A549 (cell line): ENCODE results near the gene ROCK1.

ENCODE experiments used
- EP300 ChIP-seq, 2 experiments: fragments of >200 bp; sonication (Bioruptor Twin); formaldehyde crosslinking; IDR thresholded peaks; 2 replicates in 1 of 2; 3 replicates in 1 of 2; pipeline ENCODE4 v1.6.1; 2016 to 2017
- HDAC2 ChIP-seq: fragments of 200-600 bp; sonication (generic); IDR thresholded peaks from 2 replicates; pipeline ENCODE4 v1.6.1; 2016
- MAZ ChIP-seq: fragments of 150-350 bp; IDR thresholded peaks from 2 replicates; pipeline ENCODE4 v1.6.1; 2014; ENCODE audit warnings: antibody characterized with exemption, low read depth, low read length, borderline replicate concordance
- POLR2A ChIP-seq: IDR thresholded peaks from 2 replicates; pipeline ENCODE4 v1.6.1; 2012; ENCODE audit warnings: mild to moderate bottlenecking, low read length
- RAD21 ChIP-seq, 2 experiments: fragments of >200 bp in 1 of 2; sonication (Bioruptor Twin) in 1 of 2; formaldehyde crosslinking in 1 of 2; IDR thresholded peaks in 1 of 2; conservative IDR thresholded peaks in 1 of 2; 2 replicates in 1 of 2; 3 replicates in 1 of 2; pipeline ENCODE4 v1.6.1; 2012 to 2018; ENCODE audit warnings: inconsistent platforms in 1 of 2
- SMC3 ChIP-seq: fragments of >200 bp; sonication (Bioruptor Twin); formaldehyde crosslinking; IDR thresholded peaks from 3 replicates; pipeline ENCODE4 v1.6.1; 2018; ENCODE audit warnings: inconsistent platforms
- TF ChIP-seq, protein P1 (sequence below): fragments of >200 bp; sonication (Bioruptor Twin); formaldehyde crosslinking; IDR thresholded peaks from 3 replicates; pipeline ENCODE4 v1.5.1; 2016
- TF ChIP-seq, protein P2 (sequence below): fragments of 450-650 bp; IDR thresholded peaks from 2 replicates; pipeline ENCODE4 v1.6.1; 2014; ENCODE audit warnings: antibody characterized with exemption
- TF ChIP-seq, protein P3 (sequence below): fragments of 200-600 bp; sonication (generic); IDR thresholded peaks from 2 replicates; pipeline ENCODE4 v1.6.1; 2016; ENCODE audit warnings: antibody characterized with exemption, mild to moderate bottlenecking, moderate library complexity

DNA sequence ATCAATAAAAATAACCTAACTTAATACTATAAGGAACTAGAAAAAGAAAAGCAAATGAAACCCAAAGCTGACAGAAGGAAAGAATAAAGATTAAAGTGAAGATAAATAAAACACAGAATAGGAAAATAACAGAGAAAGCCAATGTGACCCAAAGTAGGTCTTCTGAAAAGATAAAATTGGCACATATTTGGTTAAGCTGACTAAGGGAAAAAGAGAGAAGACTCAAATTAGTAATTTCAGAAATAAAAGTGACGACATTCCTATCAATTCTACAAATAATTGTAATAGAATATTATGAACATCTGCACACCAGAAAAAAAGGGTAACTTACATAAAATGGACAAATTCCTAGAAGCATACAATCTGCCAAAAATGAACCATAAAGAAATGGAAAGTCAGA, 30.2 kb downstream of the ROCK1 start:
- TF ChIP-seq, protein P1, sequence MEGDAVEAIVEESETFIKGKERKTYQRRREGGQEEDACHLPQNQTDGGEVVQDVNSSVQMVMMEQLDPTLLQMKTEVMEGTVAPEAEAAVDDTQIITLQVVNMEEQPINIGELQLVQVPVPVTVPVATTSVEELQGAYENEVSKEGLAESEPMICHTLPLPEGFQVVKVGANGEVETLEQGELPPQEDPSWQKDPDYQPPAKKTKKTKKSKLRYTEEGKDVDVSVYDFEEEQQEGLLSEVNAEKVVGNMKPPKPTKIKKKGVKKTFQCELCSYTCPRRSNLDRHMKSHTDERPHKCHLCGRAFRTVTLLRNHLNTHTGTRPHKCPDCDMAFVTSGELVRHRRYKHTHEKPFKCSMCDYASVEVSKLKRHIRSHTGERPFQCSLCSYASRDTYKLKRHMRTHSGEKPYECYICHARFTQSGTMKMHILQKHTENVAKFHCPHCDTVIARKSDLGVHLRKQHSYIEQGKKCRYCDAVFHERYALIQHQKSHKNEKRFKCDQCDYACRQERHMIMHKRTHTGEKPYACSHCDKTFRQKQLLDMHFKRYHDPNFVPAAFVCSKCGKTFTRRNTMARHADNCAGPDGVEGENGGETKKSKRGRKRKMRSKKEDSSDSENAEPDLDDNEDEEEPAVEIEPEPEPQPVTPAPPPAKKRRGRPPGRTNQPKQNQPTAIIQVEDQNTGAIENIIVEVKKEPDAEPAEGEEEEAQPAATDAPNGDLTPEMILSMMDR: no peak
- TF ChIP-seq, protein P2, sequence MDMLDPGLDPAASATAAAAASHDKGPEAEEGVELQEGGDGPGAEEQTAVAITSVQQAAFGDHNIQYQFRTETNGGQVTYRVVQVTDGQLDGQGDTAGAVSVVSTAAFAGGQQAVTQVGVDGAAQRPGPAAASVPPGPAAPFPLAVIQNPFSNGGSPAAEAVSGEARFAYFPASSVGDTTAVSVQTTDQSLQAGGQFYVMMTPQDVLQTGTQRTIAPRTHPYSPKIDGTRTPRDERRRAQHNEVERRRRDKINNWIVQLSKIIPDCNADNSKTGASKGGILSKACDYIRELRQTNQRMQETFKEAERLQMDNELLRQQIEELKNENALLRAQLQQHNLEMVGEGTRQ: no peak
- no peak for TF ChIP-seq SMC3
- TF ChIP-seq MAZ: no peak
- no peak for TF ChIP-seq POLR2A
- TF ChIP-seq, protein P3, sequence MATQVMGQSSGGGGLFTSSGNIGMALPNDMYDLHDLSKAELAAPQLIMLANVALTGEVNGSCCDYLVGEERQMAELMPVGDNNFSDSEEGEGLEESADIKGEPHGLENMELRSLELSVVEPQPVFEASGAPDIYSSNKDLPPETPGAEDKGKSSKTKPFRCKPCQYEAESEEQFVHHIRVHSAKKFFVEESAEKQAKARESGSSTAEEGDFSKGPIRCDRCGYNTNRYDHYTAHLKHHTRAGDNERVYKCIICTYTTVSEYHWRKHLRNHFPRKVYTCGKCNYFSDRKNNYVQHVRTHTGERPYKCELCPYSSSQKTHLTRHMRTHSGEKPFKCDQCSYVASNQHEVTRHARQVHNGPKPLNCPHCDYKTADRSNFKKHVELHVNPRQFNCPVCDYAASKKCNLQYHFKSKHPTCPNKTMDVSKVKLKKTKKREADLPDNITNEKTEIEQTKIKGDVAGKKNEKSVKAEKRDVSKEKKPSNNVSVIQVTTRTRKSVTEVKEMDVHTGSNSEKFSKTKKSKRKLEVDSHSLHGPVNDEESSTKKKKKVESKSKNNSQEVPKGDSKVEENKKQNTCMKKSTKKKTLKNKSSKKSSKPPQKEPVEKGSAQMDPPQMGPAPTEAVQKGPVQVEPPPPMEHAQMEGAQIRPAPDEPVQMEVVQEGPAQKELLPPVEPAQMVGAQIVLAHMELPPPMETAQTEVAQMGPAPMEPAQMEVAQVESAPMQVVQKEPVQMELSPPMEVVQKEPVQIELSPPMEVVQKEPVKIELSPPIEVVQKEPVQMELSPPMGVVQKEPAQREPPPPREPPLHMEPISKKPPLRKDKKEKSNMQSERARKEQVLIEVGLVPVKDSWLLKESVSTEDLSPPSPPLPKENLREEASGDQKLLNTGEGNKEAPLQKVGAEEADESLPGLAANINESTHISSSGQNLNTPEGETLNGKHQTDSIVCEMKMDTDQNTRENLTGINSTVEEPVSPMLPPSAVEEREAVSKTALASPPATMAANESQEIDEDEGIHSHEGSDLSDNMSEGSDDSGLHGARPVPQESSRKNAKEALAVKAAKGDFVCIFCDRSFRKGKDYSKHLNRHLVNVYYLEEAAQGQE: no peak
- no peak for TF ChIP-seq EP300 (IDR thresholded peaks at IDR 0.05)
- no peak for TF ChIP-seq HDAC2
- no peak for TF ChIP-seq RAD21 (conservative IDR thresholded peaks at IDR 0.05 in 1 of 2, IDR thresholded peaks at IDR 0.05 in 1 of 2)
